ENCODE measurements around the gene SBK2.

Gene SBK2

GRCh38 chr19:55483706-55484592 is 53.0 kb downstream of the SBK2 start:
- TF ChIP-seq CTCF (IDR thresholded peaks at IDR 0.05; ENCODE audit: insufficient read depth, missing control alignments) = no peak
- FAIRE-seq (no peak), DNase-seq (ENCODE audit: insufficient read length, low spot score) (no peak)

DNA sequence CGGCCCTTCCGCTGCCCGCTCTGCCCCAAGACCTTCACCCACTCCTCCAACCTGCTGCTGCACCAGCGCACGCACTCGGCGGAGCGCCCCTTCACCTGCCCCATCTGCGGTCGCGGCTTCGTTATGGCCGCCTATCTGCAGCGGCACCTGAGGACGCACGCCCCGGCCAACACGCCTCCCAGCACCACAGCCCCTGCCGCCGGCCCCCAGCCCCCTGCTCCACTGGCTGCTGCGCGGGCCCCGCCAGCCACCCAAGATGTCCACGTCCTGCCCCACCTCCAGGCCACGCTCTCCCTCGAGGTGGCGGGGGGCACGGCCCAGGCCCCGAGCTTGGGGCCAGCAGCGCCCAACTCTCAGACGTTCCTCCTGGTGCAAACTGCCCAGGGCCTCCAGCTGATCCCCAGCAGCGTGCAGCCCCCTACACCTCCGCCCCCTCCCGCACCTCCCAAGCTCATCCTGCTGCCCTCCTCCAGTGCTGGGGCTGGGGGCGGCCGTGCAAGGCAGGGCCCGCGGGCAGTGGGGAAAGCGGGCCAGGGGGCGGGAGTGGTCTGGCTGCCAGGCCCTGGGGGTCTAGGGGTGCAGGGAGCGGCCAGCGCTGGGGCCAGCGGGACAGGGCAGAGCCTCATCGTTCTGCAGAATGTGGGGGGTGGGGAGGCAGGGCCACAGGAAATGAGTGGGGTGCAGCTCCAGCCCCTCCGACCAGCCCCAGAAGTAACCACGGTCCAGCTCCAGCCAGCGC is 53.8 kb downstream of the SBK2 start:
- FAIRE-seq (no peak), DNase-seq (ENCODE audit: insufficient read length, low spot score) (no peak)
- no peak for TF ChIP-seq CTCF (IDR thresholded peaks at IDR 0.05; ENCODE audit: insufficient read depth, missing control alignments)

DNA sequence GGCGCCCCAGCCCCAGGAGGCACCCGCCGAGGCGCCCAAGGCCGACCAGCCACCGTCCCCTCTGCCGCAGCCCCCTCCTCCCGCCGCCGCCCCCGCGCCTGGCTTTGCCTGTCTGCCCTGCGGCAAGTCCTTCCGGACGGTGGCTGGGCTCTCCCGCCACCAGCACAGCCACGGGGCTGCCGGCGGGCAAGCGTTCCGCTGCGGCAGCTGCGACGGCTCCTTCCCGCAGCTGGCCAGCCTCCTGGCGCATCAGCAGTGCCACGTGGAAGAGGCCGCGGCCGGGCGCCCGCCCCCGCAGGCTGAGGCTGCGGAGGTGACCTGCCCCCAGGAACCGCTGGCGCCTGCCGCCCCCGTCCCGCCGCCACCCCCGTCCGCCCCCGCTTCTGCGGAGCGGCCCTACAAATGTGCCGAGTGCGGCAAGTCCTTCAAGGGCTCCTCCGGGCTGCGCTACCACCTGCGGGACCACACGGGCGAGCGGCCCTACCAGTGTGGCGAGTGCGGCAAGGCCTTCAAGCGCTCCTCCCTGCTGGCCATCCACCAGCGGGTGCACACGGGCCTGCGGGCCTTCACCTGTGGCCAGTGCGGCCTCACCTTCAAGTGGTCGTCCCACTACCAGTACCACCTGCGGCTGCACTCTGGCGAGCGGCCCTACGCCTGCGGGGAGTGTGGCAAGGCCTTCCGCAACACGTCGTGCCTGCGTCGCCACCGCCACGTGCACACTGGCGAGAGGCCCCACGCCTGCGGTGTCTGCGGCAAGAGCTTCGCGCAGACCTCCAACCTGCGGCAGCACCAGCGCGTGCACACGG is 54.6 kb downstream of the SBK2 start:
- no peak for FAIRE-seq
- no peak for TF ChIP-seq CTCF (IDR thresholded peaks at IDR 0.05; ENCODE audit: insufficient read depth, missing control alignments)
- no peak for DNase-seq (ENCODE audit: insufficient read length, low spot score)

DNA sequence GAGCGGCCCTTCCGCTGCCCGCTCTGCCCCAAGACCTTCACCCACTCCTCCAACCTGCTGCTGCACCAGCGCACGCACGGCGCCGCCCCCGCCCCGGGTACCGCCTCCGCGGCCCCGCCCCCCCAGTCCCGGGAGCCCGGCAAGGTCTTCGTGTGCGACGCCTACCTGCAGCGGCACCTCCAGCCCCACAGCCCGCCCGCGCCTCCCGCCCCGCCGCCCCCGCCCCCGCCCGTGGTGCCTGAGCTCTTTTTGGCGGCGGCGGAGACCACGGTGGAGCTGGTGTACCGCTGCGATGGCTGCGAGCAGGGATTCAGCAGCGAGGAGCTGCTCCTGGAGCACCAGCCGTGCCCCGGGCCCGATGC is 55.2 kb downstream of the SBK2 start:
- DNase-seq (ENCODE audit: insufficient read length, low spot score) = no peak
- no peak for TF ChIP-seq CTCF (IDR thresholded peaks at IDR 0.05; ENCODE audit: insufficient read depth, missing control alignments)
- no peak for FAIRE-seq

DNA sequence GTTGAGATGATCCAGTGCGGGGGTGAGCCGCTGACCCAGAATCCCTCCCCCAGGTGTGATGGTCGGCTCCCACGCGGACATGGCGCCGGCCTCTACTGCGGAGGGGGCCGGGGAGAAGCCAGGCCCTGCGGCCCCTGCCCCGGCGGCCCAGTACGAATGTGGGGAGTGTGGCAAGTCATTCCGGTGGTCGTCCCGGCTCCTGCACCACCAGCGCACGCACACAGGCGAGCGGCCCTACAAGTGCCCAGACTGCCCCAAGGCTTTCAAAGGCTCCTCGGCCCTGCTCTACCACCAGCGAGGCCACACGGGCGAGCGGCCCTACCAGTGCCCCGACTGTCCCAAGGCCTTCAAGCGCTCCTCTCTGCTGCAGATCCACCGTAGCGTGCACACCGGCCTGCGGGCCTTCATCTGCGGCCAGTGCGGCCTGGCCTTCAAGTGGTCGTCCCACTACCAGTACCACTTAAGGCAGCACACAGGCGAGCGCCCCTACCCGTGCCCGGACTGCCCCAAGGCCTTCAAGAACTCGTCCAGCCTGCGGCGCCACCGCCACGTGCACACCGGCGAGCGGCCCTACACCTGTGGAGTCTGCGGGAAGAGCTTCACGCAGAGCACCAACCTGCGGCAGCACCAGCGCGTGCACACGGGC is 55.7 kb downstream of the SBK2 start:
- TF ChIP-seq CTCF (IDR thresholded peaks at IDR 0.05; ENCODE audit: insufficient read depth, missing control alignments) = no peak
- no peak for DNase-seq (ENCODE audit: insufficient read length, low spot score)
- FAIRE-seq = no peak

DNA sequence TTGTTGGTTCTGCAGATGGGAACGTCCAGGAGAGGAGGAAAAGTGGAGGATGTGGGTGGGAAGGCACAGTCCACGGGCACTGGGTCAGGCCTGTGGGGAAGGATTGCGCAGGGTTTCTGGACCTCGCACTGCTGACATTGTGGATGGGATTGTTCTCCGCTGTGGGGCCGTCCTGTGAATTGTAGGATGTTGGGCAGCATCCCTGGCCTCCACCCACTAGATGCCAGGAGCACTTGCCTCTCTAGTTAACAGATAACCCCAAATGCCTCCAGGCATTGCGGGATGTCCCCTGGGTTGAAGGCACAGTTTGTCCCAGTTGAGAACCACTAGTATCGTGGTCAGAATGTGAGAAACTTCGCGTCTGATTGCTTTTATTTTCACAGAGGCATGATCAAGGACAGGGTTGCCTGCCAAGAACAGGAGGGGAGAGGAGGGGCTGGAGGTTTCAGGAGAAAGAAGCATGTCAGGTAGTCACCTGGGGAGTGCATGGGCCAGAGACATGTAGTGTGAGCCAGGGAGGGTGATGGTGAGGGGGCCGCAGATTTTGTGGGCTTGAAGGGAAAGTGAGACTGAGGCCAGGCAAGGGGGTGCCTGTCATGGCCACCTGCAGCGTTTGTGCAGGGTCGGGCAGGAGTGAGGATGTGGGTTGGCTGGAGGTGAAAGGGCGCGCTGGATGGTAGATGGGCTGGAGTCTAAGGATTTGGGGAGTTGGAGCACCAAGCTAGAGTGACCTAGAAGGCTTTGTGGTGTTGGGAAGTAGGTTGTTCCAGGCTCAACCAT is 57.3 kb downstream of the SBK2 start:
- FAIRE-seq = no peak
- DNase-seq (ENCODE audit: insufficient read length, low spot score) = no peak
- TF ChIP-seq CTCF (IDR thresholded peaks at IDR 0.05; ENCODE audit: insufficient read depth, missing control alignments) = no peak
